GM18909 (cell line): Measurements from ENCODE around the gene KARS1.
A peak's percentile ranks its signal among the peaks of the same experiment; 100 is the strongest.

Experiments used
- ATAC-seq: cut with Tn5 transposase; IDR thresholded peaks from one replicate; pipeline ENCODE4 v1.9.1; 2021; ENCODE audit warnings: mild to moderate bottlenecking; ENCODE audit not compliant: unreplicated experiment, poor library complexity

Gene KARS1

DNA sequence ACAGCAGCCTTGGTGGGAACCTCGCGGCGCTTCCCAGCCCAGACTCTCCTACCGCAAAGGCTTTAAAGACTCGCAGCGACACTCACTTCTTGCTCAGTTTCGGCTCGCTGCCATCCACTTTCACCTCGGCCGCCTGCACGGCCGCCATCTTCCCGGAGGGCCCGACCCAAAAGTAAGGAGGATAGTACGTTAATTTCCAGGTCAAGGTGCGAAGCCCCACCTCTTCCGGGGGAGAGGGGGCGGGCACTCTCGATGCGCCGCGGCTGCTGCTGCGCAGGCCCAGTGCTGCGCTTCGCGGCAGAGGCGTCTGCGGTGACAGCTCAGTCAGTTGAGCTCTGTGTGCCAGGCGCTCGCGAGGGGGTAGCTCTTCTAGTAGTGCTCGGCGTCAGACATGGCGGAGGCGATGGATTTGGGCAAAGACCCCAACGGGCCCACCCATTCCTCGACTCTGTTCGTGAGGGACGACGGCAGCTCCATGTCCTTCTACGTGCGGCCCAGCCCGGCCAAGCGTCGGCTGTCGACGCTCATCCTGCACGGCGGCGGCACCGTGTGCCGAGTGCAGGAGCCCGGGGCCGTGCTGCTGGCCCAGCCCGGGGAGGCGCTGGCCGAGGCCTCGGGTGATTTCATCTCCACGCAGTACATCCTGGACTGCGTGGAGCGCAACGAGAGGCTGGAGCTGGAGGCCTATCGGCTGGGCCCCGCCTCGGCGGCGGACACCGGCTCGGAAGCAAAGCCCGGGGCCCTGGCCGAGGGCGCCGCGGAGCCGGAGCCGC lies at the start of gene KARS1, which contains the start of gene TERF2IP:
KARS1 (minus strand) TSS at position 174 of the 773 bp plus-strand sequence; CDS start at position 148, 26 bp downstream.
TERF2IP (plus strand) TSS at position 282 of the 773 bp plus-strand sequence; CDS start at position 392, 110 bp downstream.
- ATAC-seq = peak; percentile 88

DNA sequence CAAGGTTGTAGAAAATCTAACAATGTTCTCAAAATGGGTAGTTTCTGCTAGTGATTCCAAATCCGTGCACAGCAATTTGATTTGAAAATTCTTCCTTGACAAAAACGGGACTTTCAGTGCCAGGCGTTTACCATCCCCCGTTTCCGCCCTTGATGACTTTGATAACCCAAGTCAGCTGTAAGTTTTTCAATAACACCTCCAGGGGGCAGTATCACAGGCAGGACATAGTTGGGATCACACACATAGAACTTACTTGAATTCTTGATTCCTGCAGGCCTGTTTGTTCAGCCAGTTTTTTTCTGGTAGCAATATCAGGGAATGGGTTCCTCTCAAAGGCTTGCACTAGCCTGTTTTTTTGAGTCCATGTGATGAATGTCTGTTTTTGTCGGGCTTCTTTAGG lies 48.2 kb upstream of the KARS1 start:
- ATAC-seq = no peak

DNA sequence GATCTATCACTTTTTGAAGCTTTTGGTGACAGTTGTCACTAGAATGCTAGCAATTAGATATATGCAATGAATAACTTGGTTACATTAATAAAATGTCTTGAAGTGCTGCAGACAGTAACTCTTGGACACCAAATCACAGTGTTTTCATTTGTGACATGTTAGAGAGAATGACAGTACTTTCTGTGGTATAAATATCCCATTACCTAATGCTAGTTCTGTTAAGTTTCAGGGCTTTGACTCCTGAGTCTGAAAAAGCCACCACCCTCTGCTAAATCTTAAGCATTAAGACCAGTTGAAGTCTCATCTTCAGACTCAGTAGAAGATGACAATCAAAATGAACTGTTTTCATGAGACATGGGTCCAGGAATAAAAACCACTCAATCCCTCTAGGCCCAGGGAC lies 39.9 kb upstream of the KARS1 start:
- no peak for ATAC-seq

DNA sequence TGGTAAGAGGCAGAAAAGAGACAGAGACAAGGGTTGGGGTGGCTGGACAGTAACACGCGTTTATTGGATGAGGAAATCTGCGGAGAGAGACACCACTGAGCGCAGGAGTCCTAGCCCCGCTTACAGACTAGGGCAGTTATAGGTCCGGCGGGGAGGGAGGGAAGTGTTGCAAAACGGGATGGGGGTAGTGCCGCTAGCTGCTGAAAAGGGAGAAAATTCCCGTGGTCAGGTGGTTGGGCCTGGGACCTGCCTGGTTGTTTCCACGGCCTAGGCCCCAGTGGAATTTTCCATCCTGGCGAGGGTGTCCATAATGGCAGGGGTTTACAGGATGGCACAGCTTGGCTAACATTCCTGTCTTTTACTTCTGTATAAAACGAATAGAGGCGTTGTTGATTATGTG lies 34.8 kb upstream of the KARS1 start:
- no peak for ATAC-seq

DNA sequence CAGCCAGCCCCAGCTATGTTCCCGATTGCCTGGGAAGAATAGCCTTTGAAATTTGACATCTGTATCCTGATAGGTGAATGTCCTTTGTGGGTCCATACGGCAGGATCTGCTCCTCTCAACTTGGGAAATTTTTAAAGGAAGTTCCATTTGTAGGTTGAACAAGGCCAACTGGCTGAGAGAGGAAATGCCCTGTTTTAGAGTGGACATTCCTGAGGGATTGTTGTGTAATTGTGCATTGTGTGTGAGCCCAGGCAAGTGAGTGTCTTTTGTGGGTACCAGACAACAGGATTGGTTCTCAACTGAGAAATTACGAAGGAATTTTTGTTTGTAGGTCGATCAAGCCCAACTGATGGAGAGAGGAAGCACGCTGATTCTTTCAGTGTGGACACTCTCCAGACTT lies 31.9 kb upstream of the KARS1 start:
- ATAC-seq = no peak

DNA sequence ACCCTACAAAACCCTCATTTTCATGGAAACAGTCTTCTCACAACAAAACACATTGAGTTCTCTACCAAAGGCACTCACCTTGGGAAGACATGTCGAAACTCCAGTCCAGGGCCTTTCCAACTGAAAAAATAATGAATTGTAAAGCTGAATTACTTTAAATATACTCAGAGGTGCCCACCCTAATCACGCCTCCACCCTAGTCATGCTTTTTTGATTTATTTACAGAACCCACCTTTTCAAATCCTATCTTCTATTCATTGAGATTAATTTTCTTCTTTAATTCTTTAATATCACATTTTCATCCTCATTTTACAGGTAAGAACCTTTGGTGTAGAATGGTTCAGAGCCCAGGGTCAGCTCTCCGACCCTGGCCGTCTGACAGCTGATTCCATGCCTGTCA lies 29.4 kb upstream of the KARS1 start, which contains the start of gene CPHXL2:
CPHXL2 (minus strand) TSS at position 101 of the 400 bp plus-strand sequence; CDS start at position 91, 10 bp downstream.
- ATAC-seq = no peak

DNA sequence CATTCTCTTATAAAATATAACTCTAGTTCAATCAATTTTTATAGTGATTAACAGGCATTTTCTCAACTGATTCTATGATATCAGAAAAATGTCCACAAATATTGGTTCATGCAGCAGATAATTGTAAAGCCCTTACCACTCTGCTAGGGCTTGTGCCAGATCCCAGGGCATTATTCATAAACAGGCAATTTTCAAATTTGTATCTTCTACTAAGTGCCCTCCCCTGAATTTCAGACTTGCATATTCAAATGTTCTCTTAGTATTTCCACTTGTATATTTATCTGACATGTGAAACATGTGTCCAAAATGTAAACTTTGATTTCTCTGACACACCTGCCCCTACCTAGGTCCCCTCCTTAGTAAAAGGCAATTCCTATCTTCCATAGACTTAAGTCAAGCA lies 20.0 kb upstream of the KARS1 start:
- no peak for ATAC-seq

DNA sequence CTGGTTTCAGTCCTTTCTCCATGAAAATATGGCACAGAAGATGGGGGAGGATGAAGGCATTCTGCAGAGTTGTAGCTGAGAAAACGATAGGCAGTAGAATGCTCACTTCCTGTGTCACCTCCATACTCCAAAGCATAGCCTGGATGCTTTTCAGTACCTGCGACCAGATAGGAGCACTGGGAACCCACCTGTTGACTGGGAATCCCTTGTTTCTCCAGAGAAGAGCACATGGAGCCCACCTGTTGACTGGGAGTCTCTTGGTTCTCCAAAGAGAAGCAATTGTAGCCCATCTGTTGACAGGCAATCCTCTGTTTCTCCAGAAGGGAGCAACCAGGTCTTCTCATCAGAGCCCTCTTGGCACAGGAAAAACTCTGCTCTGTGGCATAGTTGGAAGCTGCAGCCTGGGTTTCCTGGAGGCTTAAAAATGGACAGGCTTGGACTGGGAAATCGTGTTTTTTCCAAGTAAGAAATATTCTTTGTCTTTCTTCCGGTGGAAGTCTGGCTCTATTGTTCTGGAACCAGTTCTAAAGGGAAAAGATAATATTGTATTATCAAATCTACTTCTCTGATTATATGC lies 13.3 kb upstream of the KARS1 start:
- ATAC-seq = no peak

DNA sequence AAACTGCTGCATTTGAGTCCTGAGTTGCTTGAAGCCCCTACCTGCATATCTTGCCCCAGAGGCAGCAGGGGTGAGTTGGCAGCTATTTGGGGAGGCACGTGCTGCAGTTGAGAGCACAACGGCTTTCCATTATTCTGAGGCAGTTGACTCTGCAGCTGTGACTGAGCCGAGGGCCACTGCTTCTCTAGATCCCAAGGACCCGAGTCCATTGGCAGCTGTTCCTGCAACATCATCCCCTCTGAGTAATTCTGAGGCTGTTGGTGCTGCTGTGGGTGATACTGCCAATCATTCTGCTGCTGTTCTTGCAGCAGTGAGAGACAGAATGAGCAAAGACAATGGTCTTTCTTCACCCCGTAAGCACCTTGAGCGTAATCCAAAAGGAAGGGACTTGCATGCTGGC lies 12.9 kb upstream of the KARS1 start:
- no peak for ATAC-seq

DNA sequence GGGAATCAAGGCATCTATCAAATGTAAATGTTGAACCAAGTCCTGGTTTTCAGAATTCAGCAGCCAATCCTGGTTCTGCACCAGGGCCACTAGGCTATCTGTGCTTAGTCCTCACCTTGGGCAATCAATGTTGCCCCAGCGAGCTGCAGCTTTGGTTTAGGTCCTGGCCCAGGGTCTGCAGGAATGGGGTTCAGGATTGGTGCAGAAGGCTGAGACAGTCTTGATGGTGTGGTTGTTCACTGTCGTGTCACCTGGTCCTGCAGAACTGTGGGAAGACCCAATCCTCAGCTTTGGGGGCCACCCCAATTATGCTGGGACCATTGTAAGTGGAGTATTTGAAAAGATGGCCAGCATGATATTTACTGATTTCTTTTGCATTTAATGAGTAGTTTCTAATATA lies 10.7 kb upstream of the KARS1 start:
- ATAC-seq = no peak

DNA sequence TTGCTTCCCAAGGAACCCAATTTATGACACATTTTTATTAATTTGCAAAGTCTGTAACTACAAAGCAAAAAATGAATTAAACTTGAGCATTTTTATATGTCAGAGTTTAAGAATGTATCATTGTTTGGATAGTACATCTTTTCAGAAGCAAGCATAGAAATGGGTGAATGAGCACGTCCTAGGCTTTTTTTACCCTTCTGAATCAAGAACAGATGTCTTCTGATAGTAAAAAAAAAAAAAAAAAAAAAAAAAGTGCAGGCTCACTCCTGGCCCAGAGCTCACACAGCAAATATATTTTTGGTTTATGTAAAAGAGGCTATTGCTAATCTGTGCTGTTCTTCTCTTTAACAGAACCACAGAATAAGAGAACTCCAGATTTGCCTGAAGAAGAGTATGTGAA lies 6.5 kb upstream of the KARS1 start:
- no peak for ATAC-seq

DNA sequence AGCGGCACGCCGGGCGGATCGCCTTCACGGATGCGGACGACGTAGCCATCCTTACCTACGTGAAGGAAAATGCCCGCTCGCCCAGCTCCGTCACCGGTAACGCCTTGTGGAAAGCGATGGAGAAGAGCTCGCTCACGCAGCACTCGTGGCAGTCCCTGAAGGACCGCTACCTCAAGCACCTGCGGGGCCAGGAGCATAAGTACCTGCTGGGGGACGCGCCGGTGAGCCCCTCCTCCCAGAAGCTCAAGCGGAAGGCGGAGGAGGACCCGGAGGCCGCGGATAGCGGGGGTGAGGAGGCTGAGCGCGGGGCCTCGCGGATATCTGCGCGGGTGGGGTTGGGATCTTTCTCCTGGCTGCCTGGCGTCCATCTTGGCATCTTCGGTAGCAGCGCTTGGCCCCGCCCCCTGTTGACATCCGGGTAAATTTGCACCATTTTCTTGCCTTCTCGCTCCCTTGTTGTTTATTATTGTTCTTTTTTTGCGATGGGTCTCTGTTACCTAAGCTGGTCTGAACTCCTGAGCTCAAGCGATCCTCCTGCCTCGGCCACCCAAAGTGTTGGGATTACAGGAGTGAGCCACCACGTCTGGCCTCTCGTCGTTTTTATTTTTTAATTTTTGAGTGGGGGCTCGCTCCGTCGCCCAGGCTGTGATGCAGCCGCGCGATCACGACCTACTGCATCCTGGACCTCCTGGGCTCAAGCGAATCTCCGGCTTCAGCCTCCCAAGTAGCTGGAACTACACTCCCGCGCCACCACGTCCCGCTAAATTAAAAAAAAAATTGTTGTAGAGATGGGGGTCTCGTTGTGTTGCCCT lies 1.0 kb upstream of the KARS1 start:
- peak; percentile 36 for ATAC-seq

DNA sequence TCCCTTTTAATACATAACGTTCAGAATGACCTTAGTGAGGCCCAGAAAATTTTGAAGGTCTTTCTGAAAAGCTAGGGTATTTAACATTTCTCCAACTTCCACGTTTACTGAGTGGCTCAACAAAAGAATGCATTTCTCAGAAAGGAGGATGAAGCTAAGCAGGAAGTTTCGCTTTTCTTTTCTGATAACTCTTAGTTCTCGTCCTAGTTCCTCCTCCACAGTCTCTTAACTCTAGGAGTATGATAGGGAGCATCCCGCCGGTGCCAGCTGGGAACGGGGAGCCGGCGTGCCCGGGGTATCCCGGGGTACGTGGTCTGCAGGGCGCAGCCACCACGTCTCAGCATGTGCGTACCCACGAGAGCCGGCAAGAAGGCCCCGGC lies 363 bp downstream of the KARS1 start:
- ATAC-seq = peak; percentile 31

DNA sequence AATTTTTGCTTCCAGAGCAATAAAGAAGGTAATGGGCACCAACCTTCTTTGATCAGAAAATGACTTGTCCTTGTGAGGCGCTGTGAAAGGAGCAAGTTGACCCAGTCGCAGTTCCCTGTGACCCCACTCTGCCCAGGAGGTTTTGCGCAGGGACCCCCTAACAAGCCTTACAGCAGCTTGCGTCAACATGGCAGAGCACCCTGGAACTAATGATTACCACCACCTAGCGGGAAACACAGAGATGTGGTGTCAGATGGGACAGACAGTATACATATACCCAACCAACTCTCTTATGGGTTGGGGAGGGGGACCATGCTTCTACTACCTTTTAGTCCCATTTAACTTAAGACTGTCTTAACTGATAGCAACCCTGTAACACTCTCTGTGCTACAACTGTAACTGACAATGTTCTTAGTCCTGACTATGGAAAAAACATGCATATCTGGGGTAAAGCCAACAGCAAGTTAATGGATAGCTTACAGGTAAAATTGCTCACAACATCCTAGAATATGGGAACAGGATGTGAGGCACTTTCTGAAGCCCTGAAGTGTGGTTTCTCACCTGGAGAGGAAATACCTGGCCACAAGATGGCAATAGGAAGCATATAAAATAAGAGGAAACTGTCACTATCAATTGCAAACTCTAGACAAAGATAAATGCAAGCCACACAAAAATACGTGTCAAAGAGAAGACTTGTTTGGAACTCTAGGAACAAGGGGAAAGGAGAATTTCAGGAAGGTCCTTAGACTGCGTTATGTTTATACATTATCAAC lies 3.0 kb downstream of the KARS1 start:
- ATAC-seq = no peak

DNA sequence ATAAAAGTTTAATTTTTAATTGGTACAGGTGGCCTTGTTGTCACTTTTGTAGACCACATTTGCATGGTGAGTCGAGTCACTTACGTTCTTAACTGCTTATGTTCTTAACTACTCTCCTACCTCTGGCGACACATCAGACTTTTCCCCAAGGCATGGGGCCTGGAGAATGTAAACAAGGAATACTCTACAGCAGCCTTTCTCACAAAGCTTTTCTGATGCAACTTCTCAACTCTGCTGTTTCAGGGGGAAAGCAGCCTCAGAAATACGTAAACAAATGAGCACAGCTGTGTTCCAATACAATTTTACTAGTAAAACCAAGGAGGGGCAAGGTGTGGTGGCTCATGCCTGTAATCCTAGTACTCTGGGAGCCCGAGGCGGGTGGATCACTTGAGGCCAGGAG lies 6.9 kb downstream of the KARS1 start:
- ATAC-seq = no peak

DNA sequence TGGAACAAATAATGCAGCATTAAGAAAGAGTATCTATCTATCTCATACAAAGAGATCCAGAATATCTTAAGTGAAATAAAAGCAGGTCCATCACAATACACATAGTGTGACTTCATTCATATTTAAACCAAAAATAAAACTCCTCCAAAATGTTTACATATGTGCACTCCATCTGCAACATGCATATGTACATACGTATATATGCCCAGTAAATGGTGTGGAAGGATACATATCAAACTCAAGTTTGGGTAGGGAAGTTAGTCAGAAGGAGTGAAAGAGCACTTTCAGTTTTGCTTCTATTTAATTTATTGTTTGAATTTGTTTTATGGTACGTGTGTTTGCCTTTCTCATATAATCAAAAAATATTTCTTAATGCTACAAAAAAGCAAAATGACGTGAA lies 12.4 kb downstream of the KARS1 start:
- ATAC-seq = no peak

DNA sequence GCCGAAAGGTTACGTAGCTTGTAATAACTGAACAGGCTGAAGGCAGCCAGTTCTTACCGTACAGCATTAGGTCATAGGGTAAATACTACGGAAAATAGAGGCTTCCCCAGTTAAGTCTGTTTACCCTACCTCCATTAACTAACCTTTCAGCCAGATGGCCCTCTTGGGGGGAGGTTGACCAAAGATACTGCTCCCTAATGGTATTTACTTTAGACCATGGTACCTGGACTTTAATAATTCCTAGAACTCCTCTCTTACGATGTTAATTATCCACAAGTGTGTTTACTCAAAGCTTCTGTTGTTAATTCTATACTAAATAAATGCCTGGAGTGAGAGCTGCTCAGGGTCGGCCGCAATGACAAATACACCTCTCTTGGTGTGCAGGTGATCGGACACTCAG lies 14.6 kb downstream of the KARS1 start:
- ATAC-seq = no peak

DNA sequence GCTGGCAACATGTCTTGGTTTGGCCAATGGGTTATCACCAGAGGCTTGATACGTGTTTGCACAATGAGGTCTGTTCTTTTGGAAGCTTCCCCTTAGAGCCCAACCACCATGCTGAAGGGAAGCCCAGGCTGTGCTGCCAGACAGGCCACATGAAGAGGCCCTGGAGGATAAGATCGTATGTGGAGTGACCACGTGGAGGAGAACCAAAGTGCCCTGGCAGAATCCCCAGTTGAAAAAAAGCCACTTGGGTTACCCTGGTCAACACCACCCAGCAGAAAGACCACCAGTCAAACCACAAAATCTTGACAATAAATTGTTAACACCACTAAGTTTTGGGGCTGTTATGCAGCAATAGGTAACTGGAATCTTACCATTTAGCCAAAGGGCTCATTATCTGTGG lies 17.4 kb downstream of the KARS1 start:
- no peak for ATAC-seq

DNA sequence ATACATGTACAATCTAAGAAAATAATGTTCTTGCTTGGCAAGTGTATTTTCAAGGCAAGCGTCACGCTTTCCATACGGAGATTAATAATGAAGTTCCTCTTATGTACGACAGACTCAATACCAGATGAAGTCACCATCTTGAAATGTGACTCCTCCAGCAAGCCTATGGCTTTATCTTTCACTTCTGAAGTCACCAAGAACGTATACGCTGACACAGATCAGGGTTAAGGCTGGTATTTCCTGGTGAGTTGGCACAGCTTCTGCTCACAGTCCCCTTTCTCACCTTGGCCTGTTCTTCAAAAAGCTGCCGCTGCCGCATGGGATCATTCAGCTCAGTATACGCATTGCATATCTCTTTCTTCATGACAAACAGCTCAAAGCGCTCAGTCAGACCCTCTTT lies 18.3 kb downstream of the KARS1 start:
- no peak for ATAC-seq

DNA sequence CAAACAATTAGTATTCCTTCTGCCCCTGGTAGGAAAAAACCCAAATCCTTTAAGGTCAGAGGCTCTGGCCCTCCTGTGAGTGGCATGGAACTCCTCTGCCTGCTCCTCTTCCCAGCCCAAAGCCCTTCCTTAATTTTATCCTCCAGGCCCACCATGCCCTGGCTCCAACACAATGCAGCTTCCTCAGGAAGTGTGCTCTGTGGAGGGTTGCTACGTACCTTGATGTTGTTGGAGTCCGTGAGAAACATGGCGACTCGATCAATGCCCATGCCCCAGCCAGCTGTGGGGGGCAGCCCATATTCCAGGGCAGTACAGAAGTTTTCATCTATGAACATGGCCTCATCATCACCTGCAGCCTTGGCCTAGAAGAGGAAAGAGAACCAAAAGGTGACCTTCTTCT lies 19.1 kb downstream of the KARS1 start:
- no peak for ATAC-seq
